Neural cell (in vitro differentiated cells): Measurements from ENCODE around the gene RHOBTB3. TPM values are rescaled to one million over a fixed set of nuclear protein-coding genes. Genes with fewer than 3 reads are reported as not detected.

Experiments used
- H2AFZ ChIP-seq: fragments of 200-600, 300-800 bp; sonication (generic), shearing (Covaris generic); 2 replicates; pipeline ENCODE4 v1.6.0; 2014; ENCODE audit warnings: low read depth, mild to moderate bottlenecking, antibody characterized with exemption, low read length, moderate library complexity
- H3F3A ChIP-seq: fragments of 200-600 bp; shearing (Covaris generic); 2 replicates; pipeline ENCODE4 v1.6.1; 2016; ENCODE audit warnings: mild to moderate bottlenecking, moderate library complexity, mixed read lengths, antibody characterized with exemption, low read length; ENCODE audit not compliant: insufficient read depth, poor library complexity, severe bottlenecking
- H3K27ac ChIP-seq: fragments of 200-600, 300-800 bp; sonication (generic), shearing (Covaris generic); 2 replicates; pipeline ENCODE4 v1.5.1; 2014; ENCODE audit warnings: mild to moderate bottlenecking, low read length, moderate library complexity
- H3K27me3 ChIP-seq: fragments of 300-800, 200-600 bp; sonication (generic), shearing (Covaris generic); 2 replicates; pipeline ENCODE4 v1.6.0; 2014; ENCODE audit warnings: mild to moderate bottlenecking, low read depth, low read length, moderate library complexity; ENCODE audit not compliant: insufficient read depth
- H3K36me3 ChIP-seq: fragments of 300-800, 200-600 bp; sonication (generic), shearing (Covaris generic); 2 replicates; pipeline ENCODE4 v1.5.1; 2014; ENCODE audit warnings: mild to moderate bottlenecking, antibody characterized with exemption, low read length, moderate library complexity; ENCODE audit not compliant: insufficient read depth
- H3K4me2 ChIP-seq: fragments of 300-800, 200-600 bp; sonication (generic), shearing (Covaris generic); 2 replicates; pipeline ENCODE4 v1.6.0; 2014; ENCODE audit warnings: mild to moderate bottlenecking, low read length
- H3K4me3 ChIP-seq: fragments of 300-800, 200-600 bp; sonication (generic), shearing (Covaris generic); 2 replicates; pipeline ENCODE4 v1.5.1; 2014; ENCODE audit warnings: mild to moderate bottlenecking, low read length, moderate library complexity
- H3K79me2 ChIP-seq: fragments of 200-600 bp; shearing (Covaris generic); replicated peaks from 2 replicates; pipeline ENCODE4 v1.6.0; 2014; ENCODE audit warnings: mild to moderate bottlenecking, low read length, moderate library complexity; ENCODE audit not compliant: insufficient read depth
- H3K9ac ChIP-seq: fragments of 300-800, 200-600 bp; sonication (generic), shearing (Covaris generic); 2 replicates; pipeline ENCODE4 v1.6.1; 2016; ENCODE audit warnings: mild to moderate bottlenecking, low read length, mixed read lengths
- H3K9me2 ChIP-seq: fragments of 200-600 bp; shearing (Covaris generic); 2 replicates; pipeline ENCODE4 v1.6.1; 2016; ENCODE audit warnings: mild to moderate bottlenecking, low read length, mixed read lengths; ENCODE audit not compliant: insufficient read depth
- H3K9me3 ChIP-seq: fragments of 200-600, 300-800 bp; sonication (generic), shearing (Covaris generic); 2 replicates; pipeline ENCODE4 v1.6.1; 2016; ENCODE audit warnings: mild to moderate bottlenecking, mixed run types, low read length, moderate library complexity, mixed read lengths
- H4K20me1 ChIP-seq: fragments of 200-600 bp; shearing (Covaris generic); 2 replicates; pipeline ENCODE4 v1.6.1; 2016; ENCODE audit warnings: mild to moderate bottlenecking, mixed run types; ENCODE audit not compliant: insufficient read depth
- CTCF ChIP-seq: fragments of 450-650 bp; IDR thresholded peaks from 2 replicates; pipeline ENCODE4 v1.5.1; 2014; ENCODE audit warnings: antibody characterized with exemption, mild to moderate bottlenecking, moderate library complexity; ENCODE audit not compliant: poor library complexity, severe bottlenecking
- EP300 ChIP-seq: fragments of 450-650 bp; conservative IDR thresholded peaks from 2 replicates; pipeline ENCODE4 v1.6.1; 2014; ENCODE audit warnings: antibody characterized with exemption, mild to moderate bottlenecking, moderate library complexity; ENCODE audit not compliant: poor library complexity, severe bottlenecking
- EZH2 ChIP-seq: fragments of 200-600, 300-800 bp; shearing (Covaris generic), sonication (generic); IDR thresholded peaks from 2 replicates; pipeline ENCODE4 v1.6.1; 2014; ENCODE audit warnings: antibody characterized with exemption, low read length, borderline replicate concordance, mild to moderate bottlenecking; ENCODE audit not compliant: insufficient read depth, poor library complexity, severe bottlenecking
- MXI1 ChIP-seq: fragments of 450-650 bp; conservative IDR thresholded peaks from 2 replicates; pipeline ENCODE4 v1.6.1; 2014; ENCODE audit warnings: antibody characterized with exemption, mild to moderate bottlenecking; ENCODE audit not compliant: poor library complexity, severe bottlenecking
- POLR2AphosphoS5 ChIP-seq: IDR thresholded peaks from 2 replicates; pipeline ENCODE4 v1.6.1; 2012
- RAD21 ChIP-seq: fragments of 450-650 bp; conservative IDR thresholded peaks from 2 replicates; pipeline ENCODE4 v1.6.1; 2014; ENCODE audit warnings: antibody characterized with exemption, mild to moderate bottlenecking, moderate library complexity
- SMC3 ChIP-seq: fragments of 450-650 bp; conservative IDR thresholded peaks from 2 replicates; pipeline ENCODE4 v1.6.1; 2014; ENCODE audit warnings: antibody characterized with exemption, mild to moderate bottlenecking, moderate library complexity; ENCODE audit not compliant: poor library complexity
- TAF1 ChIP-seq: IDR thresholded peaks from 2 replicates; pipeline ENCODE4 v1.6.1; 2012; ENCODE audit warnings: low read depth
- polyA plus RNA-seq: library from polyadenylated mRNA; depleted of rRNA; stranded (reverse); fragments of >200 nt; gene quantifications from 2 replicates; pipeline ENCODE4 v1.2.3, GENCODE V29; 2014
- TF ChIP-seq, protein P1 (sequence below): IDR thresholded peaks from 2 replicates; pipeline ENCODE4 v1.6.1; 2012; ENCODE audit warnings: borderline replicate concordance

Gene RHOBTB3
- polyA plus RNA-seq, 1 donor from 2014 or later: 99.4 TPM

DNA sequence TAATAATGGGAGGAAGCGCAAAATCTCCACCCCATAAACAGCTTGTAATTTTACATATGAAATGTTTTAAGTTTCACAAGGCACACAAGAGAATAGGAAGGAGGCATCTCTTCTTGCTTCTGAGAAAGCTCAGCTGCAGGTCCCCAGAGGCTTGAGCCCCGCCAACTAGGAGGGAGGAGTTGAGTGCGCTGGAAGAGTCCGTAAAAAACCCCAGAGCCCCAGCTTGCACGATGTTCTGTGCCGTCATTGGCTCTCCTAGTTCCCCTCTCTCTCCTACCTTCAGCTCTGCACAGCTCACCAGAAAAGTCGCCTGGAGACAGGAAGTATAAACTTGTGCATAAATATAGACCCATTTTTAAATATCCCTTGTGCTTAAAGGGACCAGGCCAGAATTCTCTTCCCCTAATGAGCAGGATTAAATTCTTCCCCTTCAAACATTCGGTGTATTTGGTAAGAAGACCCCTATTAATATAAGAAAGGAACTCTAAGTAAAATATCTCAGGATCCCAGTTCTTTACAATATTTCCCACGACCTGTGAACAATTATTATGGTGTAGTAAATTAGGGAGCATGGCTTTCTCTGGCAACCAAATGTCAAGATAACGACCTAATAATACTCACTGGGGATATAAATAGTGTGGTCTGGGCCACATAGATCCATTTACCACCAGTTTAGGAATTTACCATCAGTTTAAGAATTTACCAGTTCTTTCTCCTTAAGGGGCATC is 77.7 kb downstream of the RHOBTB3 start:
- no peak overlapping the region for H2AFZ ChIP-seq

GRCh38 chr5:95809414-95809960 is 78.4 kb downstream of the RHOBTB3 start:
- Histone ChIP-seq H2AFZ (no peak overlapping the region), H3K4me2 (no peak overlapping the region), H3K27ac (no peak overlapping the region), H3K36me3 (no peaks in the 10 kb centered on the region), H3K9me2 (no peaks in the 10 kb centered on the region), H3K27me3 (no peaks in the 10 kb centered on the region), H4K20me1 (no peaks in the 10 kb centered on the region), H3K4me3 (no peak overlapping the region), H3K79me2 (no peaks in the 10 kb centered on the region), H3K9me3 (no peaks in the 10 kb centered on the region), H3F3A (no peaks in the 10 kb centered on the region), H3K9ac (no peak overlapping the region)
- TF ChIP-seq, protein P1, sequence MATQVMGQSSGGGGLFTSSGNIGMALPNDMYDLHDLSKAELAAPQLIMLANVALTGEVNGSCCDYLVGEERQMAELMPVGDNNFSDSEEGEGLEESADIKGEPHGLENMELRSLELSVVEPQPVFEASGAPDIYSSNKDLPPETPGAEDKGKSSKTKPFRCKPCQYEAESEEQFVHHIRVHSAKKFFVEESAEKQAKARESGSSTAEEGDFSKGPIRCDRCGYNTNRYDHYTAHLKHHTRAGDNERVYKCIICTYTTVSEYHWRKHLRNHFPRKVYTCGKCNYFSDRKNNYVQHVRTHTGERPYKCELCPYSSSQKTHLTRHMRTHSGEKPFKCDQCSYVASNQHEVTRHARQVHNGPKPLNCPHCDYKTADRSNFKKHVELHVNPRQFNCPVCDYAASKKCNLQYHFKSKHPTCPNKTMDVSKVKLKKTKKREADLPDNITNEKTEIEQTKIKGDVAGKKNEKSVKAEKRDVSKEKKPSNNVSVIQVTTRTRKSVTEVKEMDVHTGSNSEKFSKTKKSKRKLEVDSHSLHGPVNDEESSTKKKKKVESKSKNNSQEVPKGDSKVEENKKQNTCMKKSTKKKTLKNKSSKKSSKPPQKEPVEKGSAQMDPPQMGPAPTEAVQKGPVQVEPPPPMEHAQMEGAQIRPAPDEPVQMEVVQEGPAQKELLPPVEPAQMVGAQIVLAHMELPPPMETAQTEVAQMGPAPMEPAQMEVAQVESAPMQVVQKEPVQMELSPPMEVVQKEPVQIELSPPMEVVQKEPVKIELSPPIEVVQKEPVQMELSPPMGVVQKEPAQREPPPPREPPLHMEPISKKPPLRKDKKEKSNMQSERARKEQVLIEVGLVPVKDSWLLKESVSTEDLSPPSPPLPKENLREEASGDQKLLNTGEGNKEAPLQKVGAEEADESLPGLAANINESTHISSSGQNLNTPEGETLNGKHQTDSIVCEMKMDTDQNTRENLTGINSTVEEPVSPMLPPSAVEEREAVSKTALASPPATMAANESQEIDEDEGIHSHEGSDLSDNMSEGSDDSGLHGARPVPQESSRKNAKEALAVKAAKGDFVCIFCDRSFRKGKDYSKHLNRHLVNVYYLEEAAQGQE: no peak
- TF ChIP-seq MXI1: no peak
- TF ChIP-seq EP300: no peak
- no peak for TF ChIP-seq RAD21
- TF ChIP-seq EZH2: no peak
- no peak for TF ChIP-seq CTCF

More for the DNA sequence above, 77.7 kb downstream of the RHOBTB3 start:
- H3K9me2 ChIP-seq: no peaks in the 10 kb centered on the region
- H3F3A ChIP-seq: no peaks in the 10 kb centered on the region
- TF ChIP-seq, protein P1: no peak
- no peak for TF ChIP-seq CTCF
- TF ChIP-seq POLR2AphosphoS5: no peak
- no peak for TF ChIP-seq TAF1
- TF ChIP-seq MXI1: no peak
- no peak for TF ChIP-seq EP300
- no peak for TF ChIP-seq RAD21
- TF ChIP-seq SMC3: no peak
- TF ChIP-seq EZH2: no peak
- no peaks in the 10 kb centered on the region for H3K9me3 ChIP-seq
- H4K20me1 ChIP-seq: no peaks in the 10 kb centered on the region
- no peaks in the 10 kb centered on the region for H3K79me2 ChIP-seq
- no peak overlapping the region for H3K4me2 ChIP-seq
- no peaks in the 10 kb centered on the region for H3K27me3 ChIP-seq
- H3K4me3 ChIP-seq: no peak overlapping the region
- H3K27ac ChIP-seq: no peak overlapping the region
- H3K36me3 ChIP-seq: no peaks in the 10 kb centered on the region
- no peak overlapping the region for H3K9ac ChIP-seq
